Calu3 (cell line): ENCODE results near the gene EPHX1. TPM values are rescaled to one million over a fixed set of nuclear protein-coding genes. Genes with fewer than 3 reads are reported as not detected.

ENCODE experiments used
- BruUV-seq: library from RNA; stranded (reverse); fragments of 400-500 nt; replicated peaks from 2 replicates; lab custom pipeline; 2021; lab: Mats Ljungman, UMichigan
- CTCF ChIA-PET: fragments of 300-600 bp; sonication (Branson Sonifier 250); formaldehyde crosslinking; loops from one replicate; lab custom pipeline; 2022; ENCODE audit warnings: antibody characterized with exemption; lab: Charles Lee
- DNase-seq: peaks from one replicate; pipeline ENCODE4 v3.0.0; 2022
- H3K27ac Mint-ChIP-seq: one replicate; pipeline ENCODE4 v1.8.0; 2022; ENCODE audit warnings: mixed read lengths; ENCODE audit not compliant: unreplicated experiment
- H3K27me3 Mint-ChIP-seq: one replicate; pipeline ENCODE4 v1.8.0; 2022; ENCODE audit warnings: mixed read lengths; ENCODE audit not compliant: unreplicated experiment
- H3K36me3 Mint-ChIP-seq: one replicate; pipeline ENCODE4 v1.8.0; 2022; ENCODE audit warnings: mild to moderate bottlenecking, moderate library complexity, mixed read lengths; ENCODE audit not compliant: insufficient read depth, unreplicated experiment
- H3K4me1 Mint-ChIP-seq: one replicate; pipeline ENCODE4 v1.8.0; 2022; ENCODE audit warnings: mild to moderate bottlenecking, low read depth, mixed read lengths; ENCODE audit not compliant: unreplicated experiment
- H3K4me3 Mint-ChIP-seq: one replicate; pipeline ENCODE4 v1.8.0; 2022; ENCODE audit warnings: mild to moderate bottlenecking, low read depth, moderate library complexity, mixed read lengths; ENCODE audit not compliant: unreplicated experiment
- H3K9me3 Mint-ChIP-seq: one replicate; pipeline ENCODE4 v1.8.0; 2022; ENCODE audit warnings: low read depth, mixed read lengths; ENCODE audit not compliant: unreplicated experiment
- intact Hi-C: fragments of 100-400 bp; cut with micrococcal nuclease; formaldehyde crosslinking; loops from one replicate; pipeline ENCODE4 v1.10.0; 2022; ENCODE audit not compliant: unreplicated experiment
- total RNA-seq: library from RNA; stranded (reverse); gene quantifications from 2 replicates; pipeline ENCODE4 v1.2.3, GENCODE V29; 2022
- TF ChIP-seq, protein P1 (sequence below): fragments of 200-600 bp; IDR thresholded peaks from one replicate; pipeline ENCODE4 v1.8.0; 2022; ENCODE audit warnings: antibody characterized with exemption; ENCODE audit not compliant: unreplicated experiment

Gene EPHX1
- total RNA-seq, 1 experiment from 2014 or later = 46.6 TPM

GRCh38 chr1:225845571-225846259 lies 35.8 kb downstream of the EPHX1 start:
- H3K27ac Mint-ChIP-seq = peak overlapping the region; percentile 60
- CTCF ChIA-PET = interaction anchor here (0.5 to 1.1 kb wide), 2 partner anchors 68 to 276 kb away, joined by 3 read pairs; partner anchors contain the start of gene SRP9
- BruUV-seq = no TSS peak

GRCh38 chr1:225846331-225847310 lies 36.7 kb downstream of the EPHX1 start:
- CTCF ChIA-PET = no interaction called here
- intact Hi-C loops = loop anchor here (5.0 kb wide), 1 partner anchor 66 kb away; no protein-coding TSS in a partner anchor
- no peak overlapping the region for H3K4me3 Mint-ChIP-seq
- H3K27ac Mint-ChIP-seq = peak overlapping the region; percentile 60
- no peaks in the 10 kb centered on the region for H3K4me1 Mint-ChIP-seq
- H3K27me3 Mint-ChIP-seq = no peaks in the 10 kb centered on the region
- TF ChIP-seq, protein P1, sequence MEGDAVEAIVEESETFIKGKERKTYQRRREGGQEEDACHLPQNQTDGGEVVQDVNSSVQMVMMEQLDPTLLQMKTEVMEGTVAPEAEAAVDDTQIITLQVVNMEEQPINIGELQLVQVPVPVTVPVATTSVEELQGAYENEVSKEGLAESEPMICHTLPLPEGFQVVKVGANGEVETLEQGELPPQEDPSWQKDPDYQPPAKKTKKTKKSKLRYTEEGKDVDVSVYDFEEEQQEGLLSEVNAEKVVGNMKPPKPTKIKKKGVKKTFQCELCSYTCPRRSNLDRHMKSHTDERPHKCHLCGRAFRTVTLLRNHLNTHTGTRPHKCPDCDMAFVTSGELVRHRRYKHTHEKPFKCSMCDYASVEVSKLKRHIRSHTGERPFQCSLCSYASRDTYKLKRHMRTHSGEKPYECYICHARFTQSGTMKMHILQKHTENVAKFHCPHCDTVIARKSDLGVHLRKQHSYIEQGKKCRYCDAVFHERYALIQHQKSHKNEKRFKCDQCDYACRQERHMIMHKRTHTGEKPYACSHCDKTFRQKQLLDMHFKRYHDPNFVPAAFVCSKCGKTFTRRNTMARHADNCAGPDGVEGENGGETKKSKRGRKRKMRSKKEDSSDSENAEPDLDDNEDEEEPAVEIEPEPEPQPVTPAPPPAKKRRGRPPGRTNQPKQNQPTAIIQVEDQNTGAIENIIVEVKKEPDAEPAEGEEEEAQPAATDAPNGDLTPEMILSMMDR = no peak
- no TSS peak for BruUV-seq
- no peak for DNase-seq
- H3K36me3 Mint-ChIP-seq = peaks cover 97% of the 10 kb centered on the region
- no peaks in the 10 kb centered on the region for H3K9me3 Mint-ChIP-seq

More at GRCh38 chr1:225845571-225846259, 35.8 kb downstream of the EPHX1 start:
- H3K9me3 Mint-ChIP-seq = no peaks in the 10 kb centered on the region
- H3K27me3 Mint-ChIP-seq = no peaks in the 10 kb centered on the region
- no peak overlapping the region for H3K4me3 Mint-ChIP-seq
- no peaks in the 10 kb centered on the region for H3K4me1 Mint-ChIP-seq
- intact Hi-C loops = loop anchor here (5.0 kb wide), 1 partner anchor 67 kb away; no protein-coding TSS in a partner anchor
- peaks cover 97% of the 10 kb centered on the region for H3K36me3 Mint-ChIP-seq
- TF ChIP-seq, protein P1 = peak; percentile 63
- DNase-seq = peak; percentile 83

- H3K27me3 Mint-ChIP-seq = no peaks in the 10 kb centered on the region
- no TSS peak for BruUV-seq
- no peak for DNase-seq
- H3K9me3 Mint-ChIP-seq = no peaks in the 10 kb centered on the region
- no peaks in the 10 kb centered on the region for H3K4me1 Mint-ChIP-seq
- H3K36me3 Mint-ChIP-seq = peaks cover 97% of the 10 kb centered on the region
- TF ChIP-seq, protein P1 = no peak
- intact Hi-C loops = loop anchor here (5.0 kb wide), 1 partner anchor 65 kb away; no protein-coding TSS in a partner anchor
- CTCF ChIA-PET = interaction anchor here (1.0 kb wide), 1 partner anchor 17 kb away, joined by 4 read pairs; no protein-coding TSS in a partner anchor
- no peak overlapping the region for H3K27ac Mint-ChIP-seq
- H3K4me3 Mint-ChIP-seq = no peak overlapping the region
Observed at GRCh38 chr1:225847610-225848009, 37.7 kb downstream of the EPHX1 start.
